GM19025 (cell line): ENCODE measurements around the gene RNU1-1.
"Not testable (repeated sequence)": the region's sequence is repeated elsewhere in the genome, so short reads cannot be mapped to it uniquely, and the experiment has no call there.

ENCODE experiments used
- ATAC-seq: cut with Tn5 transposase; IDR thresholded peaks from one replicate; pipeline ENCODE4 v1.9.1; 2021; ENCODE audit warnings: mild to moderate bottlenecking, low read depth, moderate library complexity; ENCODE audit not compliant: unreplicated experiment

Gene RNU1-1

GRCh38 chr1:16525769-16526168 is 11.7 kb upstream of the RNU1-1 start:
- not testable (repeated sequence) for ATAC-seq

GRCh38 chr1:16521679-16522078 is 7.6 kb upstream of the RNU1-1 start:
- not testable (repeated sequence) for ATAC-seq

DNA sequence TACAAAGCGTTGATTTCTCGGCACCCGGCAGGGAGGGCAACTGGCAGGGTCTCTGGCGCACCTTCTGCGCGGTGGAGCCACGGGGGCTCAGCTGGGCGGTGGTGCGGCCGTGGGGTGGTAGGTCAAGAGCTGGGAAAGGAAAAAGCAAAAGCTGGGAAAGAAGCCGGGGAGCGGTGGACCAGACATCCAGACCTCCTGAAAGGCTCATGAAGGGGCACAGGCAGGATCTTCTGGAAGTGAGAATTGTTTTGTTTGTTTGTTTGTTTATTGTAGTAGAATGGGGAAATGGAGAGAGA is 7.2 kb upstream of the RNU1-1 start:
- ATAC-seq, result no peak

- ATAC-seq, result not testable (repeated sequence)
Measured at GRCh38 chr1:16520435-16521287, 6.6 kb upstream of the RNU1-1 start.

DNA sequence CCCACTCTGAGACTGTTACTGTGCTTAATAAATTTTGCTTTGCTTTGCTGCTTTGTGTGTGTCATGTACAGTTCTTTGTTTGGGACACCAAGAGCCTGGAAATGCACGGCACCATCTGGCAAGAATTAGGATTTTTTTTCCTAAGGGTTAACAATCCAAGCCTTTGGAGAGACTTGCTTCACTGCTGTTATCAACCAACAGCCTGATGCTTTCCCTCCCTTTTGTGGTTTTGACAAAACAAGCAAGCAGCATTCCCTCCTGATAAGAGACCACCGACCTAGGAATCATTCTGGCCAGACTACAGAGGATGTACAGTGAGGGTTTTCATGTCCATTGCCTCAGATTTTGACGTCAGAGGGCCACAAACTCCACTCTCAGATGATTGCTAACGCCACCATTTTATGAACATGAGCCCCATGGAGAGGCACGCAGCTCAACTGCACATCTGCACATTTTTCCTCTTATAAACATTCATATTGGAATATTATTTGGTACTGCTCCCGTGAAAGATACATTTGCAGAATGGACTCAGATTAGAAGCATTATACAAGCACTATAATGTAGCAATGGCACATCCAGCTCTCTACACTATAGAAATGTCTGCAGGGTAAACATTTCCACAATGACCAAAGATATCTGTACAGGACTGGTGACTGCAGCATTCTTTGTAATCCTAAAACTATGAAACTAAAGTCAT is 5.3 kb upstream of the RNU1-1 start:
- ATAC-seq, result not testable (repeated sequence)

- not testable (repeated sequence) for ATAC-seq
Measured at GRCh38 chr1:16518913-16519254, 4.8 kb upstream of the RNU1-1 start.

- ATAC-seq, result not testable (repeated sequence)
Measured at GRCh38 chr1:16516694-16517410, 2.8 kb upstream of the RNU1-1 start.

GRCh38 chr1:16513412-16514106 is 526 bp downstream of the RNU1-1 start:
- ATAC-seq, result peak; percentile 78

GRCh38 chr1:16512624-16513411 is 1.3 kb downstream of the RNU1-1 start:
- not testable (repeated sequence) for ATAC-seq

- ATAC-seq, result not testable (repeated sequence)
Measured at GRCh38 chr1:16511926-16512325, 2.2 kb downstream of the RNU1-1 start.

DNA sequence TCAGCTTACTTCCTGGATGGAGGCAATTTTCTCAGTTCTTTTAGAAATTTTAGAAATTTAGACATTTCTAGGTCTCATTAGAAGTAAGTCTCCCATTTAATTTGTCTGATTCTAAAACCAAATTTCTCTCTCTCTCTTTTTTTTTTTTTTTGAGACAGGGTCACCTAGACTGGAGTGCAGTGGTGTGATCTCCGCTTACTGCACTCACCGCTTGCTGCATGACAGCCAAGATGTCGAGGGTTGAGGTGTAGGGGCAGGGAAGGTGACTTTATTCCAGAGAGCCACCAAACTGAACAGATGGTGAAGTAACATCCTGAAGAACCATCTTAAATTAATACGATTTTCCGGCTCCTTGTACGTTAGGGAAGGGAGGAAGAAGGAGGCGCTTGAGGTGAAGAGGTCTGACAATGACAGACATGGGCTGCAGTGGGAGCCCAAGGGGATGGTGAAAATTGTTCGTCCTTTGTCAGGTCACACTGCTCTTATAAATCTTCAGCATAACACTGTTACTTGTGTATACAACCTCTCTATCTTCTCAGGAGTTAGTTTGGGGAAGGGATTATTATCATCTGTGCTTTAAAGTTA is 5.1 kb downstream of the RNU1-1 start:
- ATAC-seq, result not testable (repeated sequence)

DNA sequence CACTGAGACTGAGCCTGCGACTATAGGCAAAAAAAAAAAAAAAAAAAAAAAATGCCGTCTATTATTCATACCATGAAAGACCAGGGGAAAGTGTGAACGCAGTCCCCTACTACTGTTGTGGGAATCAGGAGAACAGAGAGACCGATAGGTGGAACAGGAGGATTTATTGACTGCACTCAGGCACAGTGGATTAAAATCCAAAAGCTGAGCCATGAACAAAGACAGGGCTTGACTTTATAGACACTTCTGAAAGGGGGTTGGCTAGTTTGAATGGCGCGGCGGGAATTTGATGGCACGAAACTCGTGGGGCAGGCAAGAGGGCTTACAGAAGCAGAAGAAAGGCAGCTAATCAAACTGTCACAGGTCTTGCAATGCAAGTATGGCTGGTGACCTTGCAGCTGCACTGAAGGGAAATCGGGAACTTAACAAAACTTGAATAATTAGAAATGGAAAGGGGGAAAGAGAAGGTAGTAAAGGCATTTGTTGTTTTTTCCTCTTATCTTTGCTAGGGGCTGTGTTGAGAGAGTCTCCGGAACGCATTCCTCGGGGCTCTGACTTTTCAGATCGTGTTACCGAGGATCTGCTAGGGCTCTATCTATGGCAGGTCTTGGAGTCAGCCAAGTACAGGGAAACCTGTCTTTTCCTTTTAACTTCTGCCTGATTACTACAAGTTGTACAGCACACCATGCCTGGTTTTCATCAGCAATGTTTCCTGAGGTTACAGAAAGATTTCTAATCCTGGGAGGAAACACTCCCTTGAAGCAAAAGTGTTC is 7.5 kb downstream of the RNU1-1 start:
- ATAC-seq, result not testable (repeated sequence)

DNA sequence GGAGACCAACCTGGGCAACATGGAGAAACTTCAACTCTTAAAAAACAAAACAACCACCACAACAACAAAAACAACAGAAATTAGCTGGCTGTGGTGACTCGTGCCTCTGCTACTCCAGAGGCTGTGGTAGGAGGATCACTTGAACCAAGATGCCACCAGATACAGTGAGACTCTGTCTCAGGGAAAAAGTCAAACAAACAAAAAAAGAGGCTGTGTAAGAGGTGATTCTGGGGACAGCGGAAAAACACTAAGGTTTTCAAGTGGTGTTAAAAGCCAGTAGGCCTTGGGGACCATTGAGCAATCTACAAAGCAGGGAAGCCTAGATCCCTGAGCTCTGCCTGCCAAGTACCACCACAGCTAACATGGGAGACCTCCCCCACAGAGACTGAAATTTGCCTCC is 8.2 kb downstream of the RNU1-1 start:
- ATAC-seq, result not testable (repeated sequence)

DNA sequence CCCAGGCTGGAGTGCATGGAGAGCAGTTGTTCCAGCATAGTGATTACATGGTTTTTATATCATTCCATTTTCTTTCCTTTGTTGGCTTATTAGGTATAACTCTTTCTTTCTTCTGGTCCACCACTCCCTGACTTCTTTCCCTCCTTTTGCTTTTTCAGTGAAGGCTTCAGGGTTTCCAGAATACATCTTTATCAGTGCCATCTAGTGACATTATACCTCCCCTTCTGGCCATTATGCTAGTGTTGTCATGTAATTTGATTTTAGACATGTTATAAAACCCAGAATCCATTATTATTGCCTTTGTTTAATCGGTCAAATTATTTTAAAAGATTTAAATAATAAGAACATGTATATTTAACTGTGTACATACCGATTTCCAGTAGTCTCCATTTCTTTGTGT is 10.6 kb downstream of the RNU1-1 start:
- ATAC-seq, result no peak

DNA sequence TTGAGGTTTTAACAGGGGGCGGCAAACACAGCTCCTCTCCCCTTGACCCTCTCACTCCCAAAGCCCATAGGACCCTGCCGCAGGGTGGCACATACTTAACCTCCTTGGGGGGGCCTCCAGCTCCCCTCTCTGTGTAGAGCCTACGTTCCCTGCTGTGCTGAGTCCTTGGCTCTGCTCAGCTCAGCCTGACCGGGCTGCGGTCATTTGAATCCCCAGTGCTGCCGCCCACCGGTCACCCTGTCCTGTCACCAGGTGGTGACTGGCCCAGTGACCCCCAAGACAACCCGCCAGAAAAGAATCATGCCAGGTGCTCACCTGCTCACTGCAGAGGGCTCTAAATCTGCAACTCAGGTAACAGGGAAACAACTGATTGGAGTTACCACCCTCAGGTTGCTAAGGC is 12.6 kb downstream of the RNU1-1 start:
- not testable (repeated sequence) for ATAC-seq

GRCh38 chr1:16500975-16501374 is 13.1 kb downstream of the RNU1-1 start:
- not testable (repeated sequence) for ATAC-seq

DNA sequence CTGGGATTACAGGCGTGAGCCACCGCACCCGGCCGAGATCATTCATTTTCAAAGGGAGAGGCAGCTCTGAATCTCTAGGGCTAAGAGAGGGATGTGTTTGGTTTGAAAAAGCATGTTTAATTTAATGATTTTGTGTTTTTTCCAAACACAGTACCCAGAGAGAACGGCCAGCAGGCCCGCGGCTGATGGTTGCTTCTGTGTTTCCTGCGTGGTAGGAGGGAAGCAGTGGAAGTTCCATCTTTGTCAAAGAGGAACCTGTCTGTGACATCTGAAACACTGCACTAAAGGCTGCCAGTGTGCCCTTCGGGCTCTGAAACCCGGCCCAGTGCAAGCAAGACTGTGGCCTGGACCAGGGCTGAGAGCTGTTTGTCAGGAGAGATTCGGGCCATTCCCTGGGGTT is 13.6 kb downstream of the RNU1-1 start:
- ATAC-seq, result not testable (repeated sequence)

- peak; percentile 86 for ATAC-seq
Measured at GRCh38 chr1:16498573-16499413, 15.3 kb downstream of the RNU1-1 start.
